ENCODE results near the gene CGREF1.

Gene CGREF1

DNA sequence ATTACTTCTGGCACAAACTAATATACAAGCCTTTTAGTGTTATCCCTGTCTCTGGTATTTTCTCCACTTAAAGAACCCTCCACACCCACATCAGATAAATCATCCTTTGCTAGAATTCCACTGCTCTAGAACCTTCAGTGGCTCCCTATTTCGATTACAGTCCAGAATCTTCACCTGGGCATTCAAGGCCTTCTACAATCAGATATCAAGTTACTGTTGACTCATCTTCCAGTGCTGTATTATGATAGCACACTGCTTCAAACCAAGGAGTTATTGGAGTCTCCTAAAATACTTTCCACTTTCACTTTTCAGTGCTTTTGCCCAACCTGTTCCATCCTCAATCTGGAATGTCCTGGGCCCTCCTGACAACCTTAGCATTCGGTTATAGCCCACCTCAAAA lies 3.4 kb downstream of the CGREF1 start:
- TF ChIP-seq, protein P1, sequence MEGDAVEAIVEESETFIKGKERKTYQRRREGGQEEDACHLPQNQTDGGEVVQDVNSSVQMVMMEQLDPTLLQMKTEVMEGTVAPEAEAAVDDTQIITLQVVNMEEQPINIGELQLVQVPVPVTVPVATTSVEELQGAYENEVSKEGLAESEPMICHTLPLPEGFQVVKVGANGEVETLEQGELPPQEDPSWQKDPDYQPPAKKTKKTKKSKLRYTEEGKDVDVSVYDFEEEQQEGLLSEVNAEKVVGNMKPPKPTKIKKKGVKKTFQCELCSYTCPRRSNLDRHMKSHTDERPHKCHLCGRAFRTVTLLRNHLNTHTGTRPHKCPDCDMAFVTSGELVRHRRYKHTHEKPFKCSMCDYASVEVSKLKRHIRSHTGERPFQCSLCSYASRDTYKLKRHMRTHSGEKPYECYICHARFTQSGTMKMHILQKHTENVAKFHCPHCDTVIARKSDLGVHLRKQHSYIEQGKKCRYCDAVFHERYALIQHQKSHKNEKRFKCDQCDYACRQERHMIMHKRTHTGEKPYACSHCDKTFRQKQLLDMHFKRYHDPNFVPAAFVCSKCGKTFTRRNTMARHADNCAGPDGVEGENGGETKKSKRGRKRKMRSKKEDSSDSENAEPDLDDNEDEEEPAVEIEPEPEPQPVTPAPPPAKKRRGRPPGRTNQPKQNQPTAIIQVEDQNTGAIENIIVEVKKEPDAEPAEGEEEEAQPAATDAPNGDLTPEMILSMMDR (IDR thresholded peaks at IDR 0.05): no peak

DNA sequence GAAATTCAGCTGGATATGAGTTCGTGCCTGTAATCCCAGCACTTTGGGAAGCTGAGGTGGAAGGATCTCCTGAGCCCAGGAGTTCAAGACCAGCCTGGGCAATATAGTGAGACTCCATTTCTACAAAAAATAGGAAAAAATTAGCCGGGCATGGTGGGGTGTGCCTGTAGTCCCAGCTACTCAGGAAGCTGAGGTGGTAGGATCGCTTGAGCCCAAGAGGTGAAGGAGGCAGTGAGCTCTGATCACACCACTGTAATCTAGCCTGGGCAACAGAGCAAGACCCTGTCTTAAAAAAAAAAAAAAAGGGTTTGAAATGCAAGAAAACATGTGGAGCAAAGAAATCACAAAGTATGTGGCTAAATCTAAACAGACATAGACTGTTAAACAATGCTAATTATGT lies 9.8 kb downstream of the CGREF1 start:
- TF ChIP-seq, protein P1 (IDR thresholded peaks at IDR 0.05): no peak

DNA sequence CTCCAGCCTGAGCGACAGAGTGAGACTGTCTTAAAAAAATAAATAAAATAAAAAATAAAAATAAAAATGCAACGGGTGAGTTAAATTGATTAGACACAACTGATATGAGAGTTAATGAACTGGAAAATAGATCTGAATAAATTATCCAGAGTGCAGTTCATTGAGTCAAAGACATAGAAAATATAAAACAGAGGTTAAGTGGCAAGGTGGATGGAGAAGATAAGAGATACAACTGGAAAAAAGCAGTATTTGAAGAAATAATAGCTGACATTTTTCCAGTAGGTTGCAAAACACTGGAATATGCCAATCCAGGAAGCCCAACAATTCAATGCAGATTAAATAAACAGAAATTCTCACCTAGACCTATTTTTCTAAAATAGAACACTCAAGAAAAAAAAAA lies 10.7 kb downstream of the CGREF1 start:
- TF ChIP-seq, protein P1 (IDR thresholded peaks at IDR 0.05): no peak

DNA sequence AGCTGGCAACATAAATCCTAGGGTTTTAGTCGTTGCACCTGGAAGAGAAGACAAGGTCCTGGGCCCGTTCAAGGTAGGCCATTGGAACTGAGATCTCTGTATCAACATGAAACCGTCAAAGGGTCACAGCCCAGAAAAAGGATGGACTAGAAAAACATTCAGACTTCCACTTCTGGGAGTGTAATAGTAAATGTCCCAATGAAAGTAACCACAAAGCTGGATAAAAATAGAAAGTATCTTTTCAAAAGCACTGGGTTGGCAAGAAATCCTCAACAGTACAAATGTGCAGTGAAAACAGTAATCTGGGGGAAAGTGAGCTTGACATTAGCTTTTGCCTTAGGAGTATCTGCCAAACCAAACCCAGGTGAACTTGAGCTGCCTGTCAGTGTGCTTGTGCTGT lies 12.9 kb downstream of the CGREF1 start:
- TF ChIP-seq, protein P1 (IDR thresholded peaks at IDR 0.05): no peak

DNA sequence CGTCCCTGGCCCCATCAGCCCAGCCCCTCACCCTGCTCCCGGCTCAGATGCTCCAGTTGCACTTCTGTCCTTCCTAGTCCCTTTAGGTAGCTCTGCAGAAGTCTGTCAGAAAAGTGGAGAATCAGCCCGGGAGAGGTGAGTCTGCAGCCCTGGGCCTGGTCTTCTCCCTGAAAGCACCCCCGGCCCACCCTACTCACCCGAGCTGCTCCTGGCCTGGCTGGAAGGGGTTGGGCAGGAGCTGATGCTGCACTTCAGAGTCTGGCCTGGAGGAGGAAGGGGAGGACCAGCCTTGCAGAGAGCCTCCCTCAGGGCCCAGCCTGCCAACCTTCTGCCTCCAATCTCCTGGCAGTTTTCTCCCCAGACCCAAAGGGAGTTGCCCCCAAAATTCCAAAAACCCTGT lies 16.6 kb downstream of the CGREF1 start:
- TF ChIP-seq, protein P1 (IDR thresholded peaks at IDR 0.05): no peak

DNA sequence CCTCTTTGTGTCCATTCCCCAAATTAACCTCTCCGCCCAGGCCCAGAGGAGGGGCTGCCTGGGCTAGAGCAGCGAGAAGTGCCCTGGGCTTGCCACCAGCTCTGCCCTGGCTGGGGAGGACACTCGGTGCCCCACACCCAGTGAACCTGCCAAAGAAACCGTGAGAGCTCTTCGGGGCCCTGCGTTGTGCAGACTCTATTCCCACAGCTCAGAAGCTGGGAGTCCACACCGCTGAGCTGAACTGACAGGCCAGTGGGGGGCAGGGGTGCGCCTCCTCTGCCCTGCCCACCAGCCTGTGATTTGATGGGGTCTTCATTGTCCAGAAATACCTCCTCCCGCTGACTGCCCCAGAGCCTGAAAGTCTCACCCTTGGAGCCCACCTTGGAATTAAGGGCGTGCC lies 18.9 kb downstream of the CGREF1 start:
- TF ChIP-seq, protein P1 (IDR thresholded peaks at IDR 0.05): no peak

DNA sequence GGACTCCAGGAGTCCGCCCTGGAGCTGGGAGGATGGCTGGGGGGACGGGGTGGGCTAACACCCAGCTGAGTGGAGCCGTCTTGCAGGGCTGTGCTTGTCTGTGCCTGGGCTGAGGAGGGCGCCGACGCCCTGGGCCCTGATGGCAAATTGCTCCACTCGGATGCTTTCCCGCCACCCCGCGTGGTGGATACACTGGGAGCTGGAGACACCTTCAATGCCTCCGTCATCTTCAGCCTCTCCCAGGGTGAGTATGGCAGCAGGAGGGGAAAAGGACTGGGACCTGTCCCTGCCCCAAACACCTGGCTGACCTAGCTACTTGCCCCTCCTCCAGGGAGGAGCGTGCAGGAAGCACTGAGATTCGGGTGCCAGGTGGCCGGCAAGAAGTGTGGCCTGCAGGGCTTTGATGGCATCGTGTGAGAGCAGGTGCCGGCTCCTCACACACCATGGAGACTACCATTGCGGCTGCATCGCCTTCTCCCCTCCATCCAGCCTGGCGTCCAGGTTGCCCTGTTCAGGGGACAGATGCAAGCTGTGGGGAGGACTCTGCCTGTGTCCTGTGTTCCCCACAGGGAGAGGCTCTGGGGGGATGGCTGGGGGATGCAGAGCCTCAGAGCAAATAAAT lies 19.5 kb downstream of the CGREF1 start:
- TF ChIP-seq, protein P1 (IDR thresholded peaks at IDR 0.05): no peak

DNA sequence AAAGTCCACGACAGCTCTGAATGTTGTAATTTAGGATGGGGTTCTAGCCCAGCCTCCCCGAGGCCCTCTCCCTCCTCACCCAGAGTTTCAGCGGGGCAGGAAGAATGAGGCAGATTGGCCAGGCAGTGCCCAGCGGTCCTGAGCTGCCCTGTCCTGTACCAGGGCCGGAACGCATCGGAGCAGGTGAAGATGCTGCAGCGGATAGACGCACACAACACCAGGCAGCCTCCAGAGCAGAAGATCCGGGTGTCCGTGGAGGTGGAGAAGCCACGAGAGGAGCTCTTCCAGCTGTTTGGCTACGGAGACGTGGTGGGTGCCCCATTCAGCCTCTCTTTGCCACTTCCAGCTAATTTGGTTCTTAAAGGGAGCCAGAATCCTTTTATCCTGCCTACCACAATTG lies 21.6 kb downstream of the CGREF1 start:
- TF ChIP-seq, protein P1 (IDR thresholded peaks at IDR 0.05): no peak
